ENCODE results near the gene SMPD3. TPM values are rescaled to one million over a fixed set of nuclear protein-coding genes. Genes with fewer than 3 reads are reported as not detected.

The SMPD3 gene
- total RNA-seq, 1 donor, result 0.86 TPM

DNA sequence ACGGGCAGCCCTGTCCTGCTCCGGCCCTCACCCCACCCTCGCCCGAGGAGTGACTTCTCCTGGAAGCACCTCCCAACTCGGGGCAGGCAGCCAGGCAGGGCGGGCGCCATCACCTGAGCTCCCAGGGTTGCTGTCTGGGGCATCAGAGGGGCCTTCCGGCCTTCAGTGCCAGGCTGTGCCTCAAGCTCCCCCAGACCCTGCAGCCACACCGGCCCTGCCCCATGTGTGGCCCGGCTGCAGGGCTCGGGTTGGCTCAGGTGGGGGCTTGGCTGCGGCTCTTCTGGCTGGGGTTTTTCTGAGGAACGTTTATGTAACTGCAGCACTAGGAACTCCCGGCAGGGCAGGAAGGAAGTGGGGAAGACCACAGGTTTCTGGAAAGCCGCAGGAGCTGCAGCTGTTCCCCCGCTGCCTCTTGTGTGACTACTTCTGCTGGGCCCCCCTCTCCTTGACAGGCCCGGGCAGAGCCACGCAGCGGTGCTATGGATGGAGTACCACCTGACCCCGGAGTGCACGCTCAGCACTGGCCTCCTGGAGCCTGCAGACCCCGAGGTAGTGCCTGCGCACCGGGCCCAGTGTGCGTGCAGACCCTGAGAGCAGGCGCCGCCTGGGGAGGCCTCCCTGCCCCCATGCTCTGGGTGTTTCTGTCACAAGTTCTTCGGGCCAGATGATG is 91.9 kb downstream of the SMPD3 start:
- DNase-seq (ENCODE audit: low read depth), result no peak
- TF ChIP-seq, protein P1, sequence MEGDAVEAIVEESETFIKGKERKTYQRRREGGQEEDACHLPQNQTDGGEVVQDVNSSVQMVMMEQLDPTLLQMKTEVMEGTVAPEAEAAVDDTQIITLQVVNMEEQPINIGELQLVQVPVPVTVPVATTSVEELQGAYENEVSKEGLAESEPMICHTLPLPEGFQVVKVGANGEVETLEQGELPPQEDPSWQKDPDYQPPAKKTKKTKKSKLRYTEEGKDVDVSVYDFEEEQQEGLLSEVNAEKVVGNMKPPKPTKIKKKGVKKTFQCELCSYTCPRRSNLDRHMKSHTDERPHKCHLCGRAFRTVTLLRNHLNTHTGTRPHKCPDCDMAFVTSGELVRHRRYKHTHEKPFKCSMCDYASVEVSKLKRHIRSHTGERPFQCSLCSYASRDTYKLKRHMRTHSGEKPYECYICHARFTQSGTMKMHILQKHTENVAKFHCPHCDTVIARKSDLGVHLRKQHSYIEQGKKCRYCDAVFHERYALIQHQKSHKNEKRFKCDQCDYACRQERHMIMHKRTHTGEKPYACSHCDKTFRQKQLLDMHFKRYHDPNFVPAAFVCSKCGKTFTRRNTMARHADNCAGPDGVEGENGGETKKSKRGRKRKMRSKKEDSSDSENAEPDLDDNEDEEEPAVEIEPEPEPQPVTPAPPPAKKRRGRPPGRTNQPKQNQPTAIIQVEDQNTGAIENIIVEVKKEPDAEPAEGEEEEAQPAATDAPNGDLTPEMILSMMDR (IDR thresholded peaks at IDR 0.05; ENCODE audit: insufficient read depth, low read depth, low read length), result no peak
- H3K4me3 ChIP-seq (ENCODE audit: low read depth, low read length), result no peak overlapping the region

DNA sequence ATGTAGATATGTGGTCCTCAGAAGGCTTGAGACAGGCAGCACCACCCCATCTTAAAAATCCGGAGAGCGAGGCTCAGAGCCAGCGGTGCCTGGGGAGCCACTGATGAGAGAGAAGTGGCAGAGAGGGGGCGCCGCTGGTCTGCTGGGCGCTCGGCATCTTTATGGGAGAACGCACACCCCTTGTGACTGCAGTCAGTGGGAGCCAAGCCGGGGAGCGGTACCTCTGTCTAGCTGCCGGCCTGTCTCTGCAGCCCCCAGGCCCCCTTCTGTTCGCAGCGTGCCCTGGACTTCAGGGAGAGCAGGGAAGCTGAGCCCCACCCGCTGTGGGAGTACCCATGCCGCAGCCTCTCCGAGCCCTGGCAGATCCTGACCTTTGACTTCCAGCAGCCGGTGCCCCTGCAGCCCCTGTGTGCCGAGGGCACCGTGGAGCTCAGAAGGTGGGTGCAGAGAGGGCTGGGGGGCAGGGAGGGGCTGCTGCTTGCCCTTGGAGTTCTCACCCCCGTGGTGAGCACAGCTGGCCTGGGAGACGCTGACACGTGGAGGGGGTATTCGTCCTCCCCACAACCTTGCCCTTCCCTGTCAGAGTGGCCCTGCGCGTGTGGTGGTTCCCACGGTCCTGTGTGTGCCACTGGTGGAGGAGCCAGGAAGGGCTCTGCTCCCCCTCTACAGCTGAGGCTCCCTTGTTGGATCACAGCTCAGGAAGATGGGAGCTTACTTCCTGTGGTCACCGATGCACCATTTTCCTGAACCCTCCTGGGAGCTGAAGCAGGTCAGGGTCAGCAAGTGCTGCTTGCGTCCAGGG is 92.7 kb downstream of the SMPD3 start:
- TF ChIP-seq, protein P1 (IDR thresholded peaks at IDR 0.05; ENCODE audit: insufficient read depth, low read depth, low read length), result no peak
- H3K4me3 ChIP-seq (ENCODE audit: low read depth, low read length), result no peak overlapping the region
- no peak for DNase-seq (ENCODE audit: low read depth)

DNA sequence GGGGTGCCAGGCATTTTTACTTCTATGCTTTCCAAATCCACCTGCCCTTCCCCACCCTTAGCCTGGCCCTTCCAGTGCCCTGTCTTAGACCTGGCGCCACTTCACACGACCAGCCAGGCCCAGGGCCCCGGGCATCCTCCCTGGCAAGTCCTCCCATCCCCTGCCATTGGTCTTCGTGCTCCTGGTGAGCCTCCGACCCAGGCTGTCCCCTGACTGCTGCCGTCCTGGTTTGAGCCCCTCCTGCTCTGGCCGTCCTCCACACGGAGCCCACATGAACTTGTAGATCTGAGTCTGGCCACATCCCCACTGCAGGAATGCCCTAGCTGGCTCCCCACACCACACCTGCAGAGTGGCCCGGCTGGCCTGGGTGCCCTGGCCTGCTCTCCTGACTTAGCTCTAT is 93.5 kb downstream of the SMPD3 start:
- H3K4me3 ChIP-seq (ENCODE audit: low read depth, low read length), result no peak overlapping the region
- TF ChIP-seq, protein P1 (IDR thresholded peaks at IDR 0.05; ENCODE audit: insufficient read depth, low read depth, low read length), result no peak
- no peak for DNase-seq (ENCODE audit: low read depth)

DNA sequence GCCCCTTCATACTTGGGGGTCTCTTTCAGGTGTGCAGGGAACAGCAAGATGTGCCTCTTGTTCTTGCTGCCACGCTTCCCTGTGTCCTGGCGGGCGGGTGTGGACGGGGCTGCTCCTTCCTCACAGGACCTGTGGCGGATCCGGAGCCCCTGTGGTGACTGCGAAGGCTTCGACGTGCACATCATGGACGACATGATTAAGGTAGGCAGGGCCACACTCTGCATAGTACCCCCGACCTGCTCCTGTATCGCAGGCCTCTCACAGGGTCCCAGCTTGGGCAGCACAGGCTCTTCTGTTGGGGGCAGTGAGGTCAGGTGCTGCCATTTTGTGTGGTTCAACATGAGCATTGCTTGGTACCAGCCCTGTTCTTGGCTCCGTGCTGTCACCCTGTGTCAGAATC is 94.9 kb downstream of the SMPD3 start:
- no peak overlapping the region for H3K4me3 ChIP-seq (ENCODE audit: low read depth, low read length)
- no peak for DNase-seq (ENCODE audit: low read depth)
- TF ChIP-seq, protein P1 (IDR thresholded peaks at IDR 0.05; ENCODE audit: insufficient read depth, low read depth, low read length), result no peak

DNA sequence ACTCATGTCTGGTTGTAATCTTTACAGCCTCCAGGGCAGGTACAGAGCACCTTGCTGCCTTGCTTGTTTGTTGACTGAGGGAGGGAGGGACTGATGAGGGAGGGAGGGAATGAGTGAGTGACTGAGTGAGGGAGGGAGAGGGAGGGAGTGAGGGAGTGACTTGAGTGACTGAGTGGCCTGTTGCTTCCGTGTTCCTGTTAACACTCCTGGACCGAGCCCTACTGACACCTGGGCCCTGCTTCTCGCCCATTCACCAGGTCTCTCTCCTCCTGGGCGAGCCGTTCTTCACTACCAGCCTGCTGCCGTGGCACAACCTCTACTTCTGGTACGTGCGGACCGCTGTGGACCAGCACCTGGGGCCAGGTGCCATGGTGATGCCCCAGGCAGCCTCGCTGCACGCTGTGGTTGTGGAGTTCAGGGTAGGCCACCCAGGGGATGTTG is 96.3 kb downstream of the SMPD3 start:
- DNase-seq (ENCODE audit: low read depth), result no peak
- TF ChIP-seq, protein P1 (IDR thresholded peaks at IDR 0.05; ENCODE audit: insufficient read depth, low read depth, low read length), result no peak
- no peak overlapping the region for H3K4me3 ChIP-seq (ENCODE audit: low read depth, low read length)

DNA sequence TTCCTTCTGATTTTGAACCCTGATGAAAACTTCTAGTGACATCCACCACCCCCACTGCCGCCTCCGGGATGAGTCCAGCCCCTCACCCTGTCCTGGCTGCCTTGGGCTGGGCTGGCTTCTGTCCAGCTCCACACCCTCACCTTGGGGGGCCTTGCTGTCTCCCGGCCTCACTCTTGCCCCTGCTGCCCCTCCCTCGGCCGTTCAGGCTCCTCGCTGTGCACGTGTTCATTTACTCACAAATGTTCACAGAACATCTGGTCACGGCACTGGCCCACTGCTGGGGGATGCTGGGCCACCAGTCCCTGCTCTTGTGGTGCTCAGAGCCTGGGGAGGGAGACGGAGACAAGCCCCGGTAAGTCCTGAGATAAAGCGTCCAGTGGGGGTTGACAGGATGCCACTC is 96.8 kb downstream of the SMPD3 start:
- TF ChIP-seq, protein P1 (IDR thresholded peaks at IDR 0.05; ENCODE audit: insufficient read depth, low read depth, low read length), result no peak
- no peak overlapping the region for H3K4me3 ChIP-seq (ENCODE audit: low read depth, low read length)
- no peak for DNase-seq (ENCODE audit: low read depth)
